D341Med (cell line): ENCODE data around the gene UGDH.
"Not testable (repeated sequence)": the region's sequence is repeated elsewhere in the genome, so short reads cannot be mapped to it uniquely, and the experiment has no call there.

Source experiments
- DNase-seq: peaks from one replicate; pipeline ENCODE4 v3.0.0; 2012; ENCODE audit warnings: low spot score

UGDH gene

DNA sequence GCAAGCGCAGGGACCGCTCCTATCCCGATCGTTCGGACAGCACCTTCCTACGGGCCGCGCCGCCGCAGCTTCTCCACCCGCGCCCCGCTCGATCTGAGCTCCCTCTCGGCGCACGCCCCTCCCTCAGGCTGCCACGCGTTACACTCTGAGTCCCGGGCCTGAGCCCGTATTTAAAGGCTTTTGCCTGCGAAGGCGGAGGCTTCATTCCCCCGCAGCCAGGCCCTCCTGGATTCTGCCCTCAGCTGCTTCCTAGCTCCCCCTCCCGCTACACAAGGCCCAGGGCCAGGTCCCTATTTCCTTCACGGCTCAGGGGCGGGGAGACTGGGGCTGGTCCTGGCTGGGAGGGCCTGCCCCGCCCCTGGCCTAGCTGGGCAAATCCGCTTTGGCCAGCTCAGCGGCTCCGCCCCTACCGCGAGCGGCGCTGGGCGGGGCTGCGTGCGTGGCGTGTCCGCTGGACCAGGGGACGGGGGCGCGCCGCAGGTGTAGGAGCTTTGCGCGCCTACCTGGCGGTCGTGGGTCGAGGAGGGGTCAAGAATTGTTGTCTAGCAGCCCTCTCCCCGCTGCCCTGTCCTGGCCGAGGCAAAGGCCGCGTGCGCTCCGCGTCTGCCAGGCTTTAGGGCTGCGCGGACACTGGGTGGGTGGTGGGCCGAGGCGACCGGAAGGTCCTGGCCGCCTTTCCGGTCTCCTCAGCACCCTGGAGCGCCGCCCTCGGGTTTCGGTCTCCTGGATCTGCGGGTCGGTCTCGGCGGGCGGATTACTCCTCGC lies at the start of gene UGDH:
TSS of gene UGDH (minus strand) at position 144 of the 765 bp plus-strand sequence. CDS start 5,927 bp downstream, outside the sequence.
- DNase-seq = peak; percentile 98

DNA sequence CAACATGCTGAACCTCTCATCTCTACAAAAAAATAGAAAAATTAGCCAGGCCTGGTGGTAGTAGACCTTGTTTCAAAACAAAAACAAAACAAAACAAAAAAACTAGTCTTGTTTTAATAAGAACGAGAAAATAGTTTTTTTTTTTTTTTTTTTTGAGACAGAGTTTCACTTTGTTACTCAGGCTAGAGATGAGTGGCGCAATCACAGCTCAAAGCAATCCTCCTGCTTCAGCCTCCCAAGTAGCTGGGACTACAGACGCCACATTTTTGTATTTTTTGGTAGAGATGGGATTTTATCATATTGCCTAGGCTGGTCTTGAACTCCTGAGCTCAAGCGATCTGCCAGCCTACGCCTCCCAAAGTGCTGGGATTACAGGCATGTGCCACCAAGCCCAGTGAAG lies 47.7 kb upstream of the UGDH start:
- DNase-seq = no peak

- no peak for DNase-seq
These were observed 44.3 kb upstream of the UGDH start for GRCh38 chr4:39571504-39571903.

DNA sequence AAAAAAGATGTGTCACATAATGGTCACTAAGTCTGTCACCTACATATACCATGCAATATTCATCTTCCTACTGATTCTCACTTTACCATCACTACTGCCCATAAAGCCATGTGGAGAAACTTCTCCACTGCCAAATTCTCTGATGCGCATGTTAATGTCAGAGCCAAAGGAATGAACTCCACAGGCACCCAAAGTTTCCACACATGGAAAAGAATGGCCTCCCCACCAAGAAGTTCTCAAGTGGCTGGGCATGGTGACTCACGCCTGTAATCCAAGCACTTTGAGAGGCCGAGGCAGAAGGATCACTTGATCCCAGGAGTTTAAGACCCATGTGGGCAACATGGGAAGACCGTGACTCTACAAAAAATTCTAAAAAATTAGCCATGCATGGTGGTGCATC lies 43.8 kb upstream of the UGDH start:
- DNase-seq = no peak

GRCh38 chr4:39569209-39569608 lies 42.0 kb upstream of the UGDH start:
- no peak for DNase-seq

- no peak for DNase-seq
These were observed 41.6 kb upstream of the UGDH start for GRCh38 chr4:39568805-39569204.

DNA sequence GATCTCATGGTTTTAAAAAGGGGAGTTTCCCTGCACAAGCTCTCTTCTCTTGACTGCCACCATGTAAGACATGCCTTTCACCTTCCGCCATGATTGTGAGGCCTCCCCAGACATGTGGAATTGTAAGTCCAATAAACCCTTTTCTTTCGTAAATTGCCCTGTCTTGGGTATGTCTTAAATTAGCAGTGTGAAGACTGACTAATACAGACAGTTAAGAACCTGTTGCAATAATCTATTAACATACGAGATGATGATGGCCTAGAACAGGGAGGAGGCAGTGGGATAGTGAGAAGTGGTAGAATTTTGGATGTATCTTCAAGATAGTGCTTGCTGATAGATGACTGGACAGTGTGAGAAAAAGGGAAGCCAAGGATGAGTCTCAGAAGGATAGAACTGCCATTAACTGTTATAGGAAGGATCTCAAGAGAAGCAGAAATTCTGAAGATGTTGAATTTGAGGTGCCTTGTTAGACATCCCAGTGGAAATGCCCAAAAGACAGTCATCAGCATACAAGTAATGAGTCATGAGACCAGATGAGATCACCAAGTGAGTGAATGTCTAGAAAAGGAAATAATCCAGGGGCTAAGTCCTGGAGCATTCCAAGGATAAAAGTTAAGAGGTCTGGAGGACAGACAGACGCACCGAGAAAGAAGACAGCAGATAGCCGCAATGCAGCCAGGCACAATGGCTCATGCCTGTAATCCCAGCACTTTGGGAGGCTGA lies 38.8 kb upstream of the UGDH start:
- no peak for DNase-seq

GRCh38 chr4:39563346-39563847 lies 36.2 kb upstream of the UGDH start:
- DNase-seq = no peak

GRCh38 chr4:39562792-39563191 lies 35.6 kb upstream of the UGDH start:
- no peak for DNase-seq

DNA sequence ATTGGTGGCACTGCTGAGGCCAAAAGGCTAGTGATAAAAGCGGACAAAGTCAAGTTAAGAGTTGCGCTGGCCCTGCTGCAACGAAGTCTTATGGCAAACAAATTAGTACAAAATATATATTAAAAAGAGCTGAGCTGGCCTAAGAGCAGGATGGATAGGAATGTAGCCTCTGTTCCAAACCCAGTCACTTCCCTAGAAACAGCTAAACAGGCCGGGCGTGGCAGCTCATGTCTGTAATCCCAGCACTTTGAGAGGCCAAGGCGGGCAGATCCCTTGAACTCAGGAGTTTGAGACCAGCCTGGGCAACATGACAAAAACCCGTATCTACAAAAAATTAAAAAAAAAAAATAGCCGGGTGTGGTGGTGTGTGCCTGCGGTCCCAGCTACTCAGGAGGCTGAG lies 32.4 kb upstream of the UGDH start:
- DNase-seq = no peak

DNA sequence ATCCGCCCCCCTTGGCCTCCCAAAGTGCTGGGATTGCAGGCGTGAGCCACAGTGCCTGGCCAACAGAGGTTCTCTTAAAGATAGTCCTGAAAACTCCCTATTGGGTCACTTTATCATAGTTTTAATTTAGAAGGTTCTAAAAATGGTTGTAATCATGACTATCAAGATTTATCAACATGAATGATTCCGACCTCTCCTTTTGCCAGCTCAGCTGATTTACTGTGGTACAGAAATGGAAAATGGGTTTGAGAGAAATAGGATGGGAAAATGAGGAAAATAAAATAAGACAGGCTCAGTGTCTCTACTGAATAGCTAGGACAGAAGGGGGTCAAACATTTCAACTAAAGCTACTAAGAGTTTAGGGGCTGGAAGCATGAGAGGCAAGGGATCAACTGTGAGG lies 28.2 kb upstream of the UGDH start:
- no peak for DNase-seq

DNA sequence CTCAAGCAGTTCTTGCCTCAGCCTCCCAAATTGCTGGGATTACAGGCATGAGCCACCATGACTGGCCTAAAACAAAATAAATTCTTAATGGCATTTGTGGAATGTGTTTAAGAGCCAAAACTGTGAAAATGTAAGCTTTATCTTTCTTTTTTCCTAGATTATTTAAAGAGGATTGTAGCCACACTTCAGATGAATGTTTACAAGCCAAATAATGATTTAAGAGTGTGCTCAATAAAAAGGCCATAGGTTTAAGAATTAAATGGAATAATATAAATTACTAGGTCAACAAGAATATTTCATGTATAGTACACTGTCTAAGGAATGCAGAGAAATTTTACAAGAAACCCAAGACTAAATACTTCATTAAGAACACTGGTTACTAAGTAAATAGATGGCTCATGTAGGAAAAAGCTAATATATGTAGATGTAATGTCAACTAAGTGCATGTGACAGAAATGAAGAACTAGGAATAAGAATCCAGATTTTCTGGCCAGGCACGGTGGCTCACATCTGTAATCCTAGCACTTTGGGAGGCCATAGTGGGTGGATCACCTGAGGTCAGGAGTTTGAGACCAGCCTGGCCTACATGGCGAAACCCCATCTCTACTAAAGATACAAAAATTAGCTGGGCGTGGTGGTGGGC lies 21.3 kb upstream of the UGDH start:
- no peak for DNase-seq

- no peak for DNase-seq
These were observed 17.5 kb upstream of the UGDH start for GRCh38 chr4:39544580-39545315.

DNA sequence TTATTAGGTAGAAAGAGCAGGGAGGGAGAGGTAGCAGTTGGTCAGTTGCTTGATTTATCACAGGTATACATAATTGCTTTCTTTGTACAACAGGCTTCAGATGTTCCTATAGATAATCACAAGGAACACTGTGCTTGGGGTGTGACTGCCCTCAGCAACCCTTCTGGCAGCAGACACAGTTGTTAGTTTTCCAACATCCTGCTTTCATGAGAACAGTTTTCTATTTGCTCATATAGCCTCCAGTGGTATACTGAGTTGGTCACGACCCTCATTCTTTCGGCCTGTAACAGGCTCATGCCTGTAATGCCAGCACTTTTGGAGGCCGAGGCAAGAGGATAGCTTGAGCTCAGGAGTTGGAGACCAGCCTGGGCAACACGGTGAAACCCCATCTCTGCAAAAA lies 16.8 kb upstream of the UGDH start:
- not testable (repeated sequence) for DNase-seq

- DNase-seq = no peak
These were observed 15.8 kb upstream of the UGDH start for GRCh38 chr4:39543034-39543433.

GRCh38 chr4:39542611-39543012 lies 15.4 kb upstream of the UGDH start:
- no peak for DNase-seq

DNA sequence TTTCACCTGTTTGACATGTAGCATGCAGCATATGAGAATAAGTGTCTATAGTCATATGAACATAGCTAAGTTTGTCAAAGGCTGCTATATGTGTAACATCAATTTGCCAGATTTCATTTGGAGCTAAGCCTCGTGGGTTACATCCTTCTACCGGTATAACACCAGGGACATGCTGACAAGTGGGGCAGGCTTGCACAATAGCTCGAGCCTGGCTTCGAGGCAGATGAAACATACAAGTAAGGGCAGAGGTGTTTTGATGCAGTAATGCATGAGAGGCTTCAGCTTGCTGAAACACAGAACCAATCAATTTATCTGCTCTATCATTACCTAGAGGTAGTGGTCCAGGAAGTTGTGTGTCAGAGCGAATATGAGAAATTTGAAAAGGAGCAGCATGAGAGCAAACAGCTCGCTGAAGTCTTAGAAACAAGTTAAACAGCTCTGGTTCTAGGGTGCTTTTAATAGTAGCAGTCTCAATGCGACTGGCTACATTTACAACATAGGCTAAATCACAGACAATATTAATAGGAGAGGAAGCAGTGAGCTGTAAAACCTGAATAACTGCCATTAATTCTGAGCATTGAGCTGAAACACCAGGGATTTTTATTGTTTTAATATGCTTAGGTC lies 14.9 kb upstream of the UGDH start:
- DNase-seq = no peak

- DNase-seq = no peak
These were observed 11.9 kb upstream of the UGDH start for GRCh38 chr4:39539089-39539611.

GRCh38 chr4:39533541-39533940 lies 6.3 kb upstream of the UGDH start:
- no peak for DNase-seq

GRCh38 chr4:39532237-39532636 lies 5.0 kb upstream of the UGDH start:
- DNase-seq = not testable (repeated sequence)

GRCh38 chr4:39530682-39531081 lies 3.4 kb upstream of the UGDH start:
- DNase-seq = no peak
